H1 (cell line): ENCODE measurements around the gene PNCK. TPM values are rescaled to one million over a fixed set of nuclear protein-coding genes. Genes with fewer than 3 reads are reported as not detected.

Experiments
- RNF2 ChIP-seq: fragments of 200-900, 300-1000 bp; sonication (generic); IDR thresholded peaks from 2 replicates; pipeline ENCODE4 v1.7.1; 2016; ENCODE audit warnings: borderline replicate concordance, low read depth, mild to moderate bottlenecking, antibody characterized with exemption, low read length; ENCODE audit not compliant: poor library complexity, severe bottlenecking; ENCODE audit errors: missing control alignments
- polyA plus RNA-seq, 7 experiments: library from polyadenylated mRNA; depleted of rRNA in 3 of 7; stranded (reverse) in 5 of 7; unstranded in 2 of 7; fragments of >200 nt in 5 of 7; fragments of 200-250 nt in 2 of 7; gene quantifications; 1 replicate in 5 of 7; 2 replicates in 1 of 7; 4 replicates in 1 of 7; pipeline versions ENCODE4 v1.2.1 to v1.2.3, GENCODE V29; 2011 to 2013; ENCODE audit warnings: missing spikeins in 2 of 7, mixed read lengths in 2 of 7
- total RNA-seq: library from RNA; stranded (reverse); fragmentation: NEBNext Ultra II Directional; extraction: Animal tissue kit (Norgen Biotek cat#: 25700); gene quantifications from 2 replicates; pipeline ENCODE4 v1.2.1, GENCODE V29; 2021
- TF ChIP-seq, protein P1 (sequence below): IDR thresholded peaks from 2 replicates; pipeline ENCODE4 v1.6.1; 2012; ENCODE audit warnings: inconsistent platforms

The PNCK gene
- total and polyA plus RNA-seq, 2 of the 8 experiments (the other 6 are each of a cell fraction or from before 2014, with no cell fraction given): 6.2 to 6.3 TPM

DNA sequence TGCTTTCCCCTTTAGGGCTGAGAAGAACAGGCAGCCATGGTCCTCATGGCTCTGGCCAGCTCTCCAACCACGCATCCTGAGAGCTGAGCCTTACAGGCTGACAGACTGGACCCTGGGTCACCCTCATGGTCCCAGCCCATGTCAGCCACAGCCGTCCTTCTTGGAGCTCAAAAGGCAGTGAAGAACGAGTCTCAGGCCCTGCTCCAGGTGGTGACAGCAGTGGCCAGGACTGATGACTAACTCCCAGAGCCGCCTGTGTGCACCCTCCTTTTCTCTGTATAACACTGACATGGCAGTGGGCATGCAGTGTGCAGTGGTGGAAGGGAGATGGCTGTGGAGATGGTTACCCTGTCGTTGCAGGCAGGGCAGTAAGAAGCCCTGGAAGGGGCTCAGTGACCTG is 36.9 kb downstream of the PNCK start (continued):
- TF ChIP-seq RNF2: no peak
- TF ChIP-seq, protein P1, sequence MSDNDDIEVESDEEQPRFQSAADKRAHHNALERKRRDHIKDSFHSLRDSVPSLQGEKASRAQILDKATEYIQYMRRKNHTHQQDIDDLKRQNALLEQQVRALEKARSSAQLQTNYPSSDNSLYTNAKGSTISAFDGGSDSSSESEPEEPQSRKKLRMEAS: no peak
